Central memory CD4-positive, alpha-beta T cell (primary cell): ENCODE measurements around the gene KITLG.
"Not testable (repeated sequence)": the region's sequence is repeated elsewhere in the genome, so short reads cannot be mapped to it uniquely, and the experiment has no call there.

Source experiments
- DNase-seq: peaks from one replicate; pipeline ENCODE4 v3.0.0; 2022
- total RNA-seq, 3 experiments: gene quantifications; one replicate each; lab custom pipeline; 2026; lab: John Stamatoyannopoulos, UW

Gene KITLG
- total RNA-seq: 0 to 0.07 (median 0) reads per million in 3 experiments

GRCh38 chr12:88580051-88580871 lies at the start of gene KITLG:
TSS of gene KITLG (minus strand) at chr12:88580471. CDS start at chr12:88580278, 193 bp downstream.
- no peak for DNase-seq

- no peak for DNase-seq
Measured at GRCh38 chr12:88628856-88629509, 48.7 kb upstream of the KITLG start.

- DNase-seq: not testable (repeated sequence)
Measured at GRCh38 chr12:88628035-88628434, 47.8 kb upstream of the KITLG start.

- no peak for DNase-seq
Measured at GRCh38 chr12:88627501-88627900, 47.2 kb upstream of the KITLG start.

GRCh38 chr12:88625356-88625755 lies 45.1 kb upstream of the KITLG start:
- no peak for DNase-seq

- DNase-seq: no peak
Measured at GRCh38 chr12:88624911-88625310, 44.6 kb upstream of the KITLG start.

GRCh38 chr12:88623777-88624548 lies 43.7 kb upstream of the KITLG start:
- DNase-seq: no peak

GRCh38 chr12:88617352-88617751 lies 37.1 kb upstream of the KITLG start:
- DNase-seq: no peak

GRCh38 chr12:88615490-88615889 lies 35.2 kb upstream of the KITLG start:
- no peak for DNase-seq

GRCh38 chr12:88604646-88605045 lies 24.4 kb upstream of the KITLG start:
- DNase-seq: no peak

GRCh38 chr12:88600272-88600671 lies 20.0 kb upstream of the KITLG start:
- DNase-seq: no peak

- no peak for DNase-seq
Measured at GRCh38 chr12:88597365-88597764, 17.1 kb upstream of the KITLG start.

- no peak for DNase-seq
Measured at GRCh38 chr12:88595697-88596096, 15.4 kb upstream of the KITLG start.

- no peak for DNase-seq
Measured at GRCh38 chr12:88594780-88595179, 14.5 kb upstream of the KITLG start.

- DNase-seq: no peak
Measured at GRCh38 chr12:88591343-88591742, 11.1 kb upstream of the KITLG start.

- DNase-seq: no peak
Measured at GRCh38 chr12:88590851-88591250, 10.6 kb upstream of the KITLG start.

GRCh38 chr12:88585077-88585476 lies 4.8 kb upstream of the KITLG start:
- no peak for DNase-seq

- DNase-seq: no peak
Measured at GRCh38 chr12:88579601-88580050, 645 bp downstream of the KITLG start.

GRCh38 chr12:88579161-88579517 lies 1.1 kb downstream of the KITLG start:
- no peak for DNase-seq

- no peak for DNase-seq
Measured at GRCh38 chr12:88578276-88579160, 1.8 kb downstream of the KITLG start.

GRCh38 chr12:88577537-88577936 lies 2.7 kb downstream of the KITLG start:
- no peak for DNase-seq

- no peak for DNase-seq
Measured at GRCh38 chr12:88576866-88577265, 3.4 kb downstream of the KITLG start.
